ENCODE data around the gene OR2T27. TPM values are rescaled to one million over a fixed set of nuclear protein-coding genes. Genes with fewer than 3 reads are reported as not detected.
"Not testable (repeated sequence)": the region's sequence is repeated elsewhere in the genome, so short reads cannot be mapped to it uniquely, and the experiment has no call there.

Gene OR2T27
- polyA plus RNA-seq, 12 donors = not detected

- not testable (repeated sequence) for DNase-seq
Measured at GRCh38 chr1:248640906-248641305, 14.4 kb downstream of the OR2T27 start.

GRCh38 chr1:248639652-248640051 lies 15.7 kb downstream of the OR2T27 start:
- DNase-seq = not testable (repeated sequence)

- DNase-seq = not testable (repeated sequence)
Measured at GRCh38 chr1:248636612-248637011, 18.7 kb downstream of the OR2T27 start.

- DNase-seq = not testable (repeated sequence)
Measured at GRCh38 chr1:248634991-248635390, 20.3 kb downstream of the OR2T27 start, which contains the start of gene OR2T11. OR2T11 (minus strand) TSS chr1:248635091; CDS start chr1:248627128, 7,963 bp downstream.

- no peak for DNase-seq
Measured at GRCh38 chr1:248631354-248632008, 23.8 kb downstream of the OR2T27 start.

GRCh38 chr1:248630551-248630950 lies 24.8 kb downstream of the OR2T27 start:
- no peak for DNase-seq

GRCh38 chr1:248627971-248628844 lies 27.1 kb downstream of the OR2T27 start:
- no peak for DNase-seq

- no peak for DNase-seq
Measured at GRCh38 chr1:248625971-248626370, 29.4 kb downstream of the OR2T27 start.

- no peak for DNase-seq
Measured at GRCh38 chr1:248625166-248625565, 30.2 kb downstream of the OR2T27 start.

- peak; percentile 2 for DNase-seq
Measured at GRCh38 chr1:248622570-248623001, 32.7 kb downstream of the OR2T27 start.

GRCh38 chr1:248621770-248622169 lies 33.6 kb downstream of the OR2T27 start:
- DNase-seq = no peak

GRCh38 chr1:248618878-248619277 lies 36.5 kb downstream of the OR2T27 start:
- peak; percentile 4 for DNase-seq

GRCh38 chr1:248618119-248618518 lies 37.2 kb downstream of the OR2T27 start:
- DNase-seq = no peak

GRCh38 chr1:248613742-248614141 lies 41.6 kb downstream of the OR2T27 start:
- no peak for DNase-seq

- DNase-seq = no peak
Measured at GRCh38 chr1:248611883-248612414, 43.4 kb downstream of the OR2T27 start.

- no peak for DNase-seq
Measured at GRCh38 chr1:248610301-248610700, 45.0 kb downstream of the OR2T27 start.

Other genes starting within 250 kb of the OR2T27 start
- gene OR2T2, start 209.9 kb downstream of the OR2T27 start, polyA plus RNA-seq (ENCODE audit: insufficient read length in 12 of 12) = not detected
- gene OR2T3, start 182.2 kb downstream of the OR2T27 start, polyA plus RNA-seq (ENCODE audit: insufficient read length in 12 of 12) = not detected
- not detected for gene OR2T5, start 166.9 kb downstream of the OR2T27 start, polyA plus RNA-seq (ENCODE audit: insufficient read length in 12 of 12)
- gene OR2G6, start 147.5 kb downstream of the OR2T27 start, polyA plus RNA-seq (ENCODE audit: insufficient read length in 12 of 12) = under 1 TPM in 2 of 12 donors, not detected in 10; 0.03 TPM
- gene OR2T29, start 92.8 kb downstream of the OR2T27 start, polyA plus RNA-seq (ENCODE audit: insufficient read length in 12 of 12) = not detected
- not detected for gene OR2T34, start 80.8 kb downstream of the OR2T27 start, polyA plus RNA-seq (ENCODE audit: insufficient read length in 12 of 12)
- not detected for gene OR2T10, start 57.8 kb downstream of the OR2T27 start, polyA plus RNA-seq (ENCODE audit: insufficient read length in 12 of 12)
- under 1 TPM in 1 of 12 donors, not detected in 11; 0.04 TPM for gene OR2T11, start 20.4 kb downstream of the OR2T27 start, polyA plus RNA-seq (ENCODE audit: insufficient read length in 12 of 12)
- not detected for gene OR2T35, start 10.2 kb downstream of the OR2T27 start, polyA plus RNA-seq (ENCODE audit: insufficient read length in 12 of 12)
- not detected for gene OR14I1, start 47.2 kb upstream of the OR2T27 start, polyA plus RNA-seq (ENCODE audit: insufficient read length in 12 of 12)
- gene LYPD8, start 100.2 kb upstream of the OR2T27 start, polyA plus RNA-seq (ENCODE audit: insufficient read length in 12 of 12) = not detected
- gene SH3BP5L, start 170.4 kb upstream of the OR2T27 start, polyA plus RNA-seq (ENCODE audit: insufficient read length in 12 of 12) = 10 to 100 TPM in 11 of 12 donors, not detected in 1; 16.1 to 22.1 (median 18.2) TPM
- gene ZNF672, start 182.7 kb upstream of the OR2T27 start, polyA plus RNA-seq (ENCODE audit: insufficient read length in 12 of 12) = 10 to 100 TPM in 11 of 12 donors, not detected in 1; 12.1 to 19.0 (median 15.7) TPM
- gene ZNF692, start 203.6 kb upstream of the OR2T27 start, polyA plus RNA-seq (ENCODE audit: insufficient read length in 12 of 12) = 10 to 100 TPM in 11 of 12 donors, not detected in 1; 22.6 to 54.3 (median 26.1) TPM

Measured in muscle of arm (tissue), 12 donors.